Suprapubic skin (tissue), 4 donors: ENCODE measurements around the gene YPEL4.

Source experiments
- POLR2A ChIP-seq, 2 donors: fragments of 450-650 bp; IDR thresholded peaks; one replicate each; pipeline ENCODE4 v1.6.1; 2017; ENCODE audit warnings: antibody characterized with exemption in 2 of 2, mild to moderate bottlenecking in 2 of 2, moderate library complexity in 2 of 2
- POLR2AphosphoS5 ChIP-seq, 3 donors: sonication (generic); formaldehyde crosslinking; IDR thresholded peaks; one replicate each; pipeline ENCODE4 v1.6.1; 2017; ENCODE audit warnings: antibody characterized with exemption in 3 of 3
- TF ChIP-seq, protein P1 (sequence below), 2 donors: fragments of 200-600 bp in 1 of 2; fragments of 450-650 bp in 1 of 2; sonication (generic) in 1 of 2; IDR thresholded peaks; one replicate each; pipeline ENCODE4 v1.5.1; 2016 to 2019; ENCODE audit warnings: antibody characterized with exemption in 2 of 2, mild to moderate bottlenecking in 1 of 2, moderate library complexity in 1 of 2

DNA sequence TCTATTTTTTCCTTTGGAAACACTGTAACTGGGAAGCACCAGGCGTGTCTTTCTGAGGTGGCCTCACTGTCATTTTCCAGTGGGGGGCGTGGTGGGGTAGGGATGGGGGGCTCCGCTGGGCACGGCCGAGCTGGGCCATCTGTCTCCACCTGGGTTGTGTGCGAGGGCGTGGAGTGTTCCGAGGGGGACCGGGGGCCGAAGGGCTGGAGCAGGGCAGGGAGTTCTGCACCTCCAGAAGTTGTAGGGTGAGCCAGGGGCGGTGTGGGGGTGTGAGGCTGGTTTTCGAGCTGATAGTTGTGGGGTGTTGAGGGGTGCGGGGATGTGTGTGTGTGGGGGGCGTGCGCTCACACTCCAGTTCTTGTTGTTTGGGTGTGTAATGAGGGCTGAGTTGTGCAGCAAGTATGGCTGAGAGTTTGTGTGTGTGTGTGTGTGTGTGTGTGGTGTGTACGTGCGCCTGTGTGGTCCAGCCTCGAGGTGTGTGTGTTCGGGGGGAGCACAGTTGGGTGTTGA is 10.8 kb downstream of the YPEL4 start:
- TF ChIP-seq, protein P1, sequence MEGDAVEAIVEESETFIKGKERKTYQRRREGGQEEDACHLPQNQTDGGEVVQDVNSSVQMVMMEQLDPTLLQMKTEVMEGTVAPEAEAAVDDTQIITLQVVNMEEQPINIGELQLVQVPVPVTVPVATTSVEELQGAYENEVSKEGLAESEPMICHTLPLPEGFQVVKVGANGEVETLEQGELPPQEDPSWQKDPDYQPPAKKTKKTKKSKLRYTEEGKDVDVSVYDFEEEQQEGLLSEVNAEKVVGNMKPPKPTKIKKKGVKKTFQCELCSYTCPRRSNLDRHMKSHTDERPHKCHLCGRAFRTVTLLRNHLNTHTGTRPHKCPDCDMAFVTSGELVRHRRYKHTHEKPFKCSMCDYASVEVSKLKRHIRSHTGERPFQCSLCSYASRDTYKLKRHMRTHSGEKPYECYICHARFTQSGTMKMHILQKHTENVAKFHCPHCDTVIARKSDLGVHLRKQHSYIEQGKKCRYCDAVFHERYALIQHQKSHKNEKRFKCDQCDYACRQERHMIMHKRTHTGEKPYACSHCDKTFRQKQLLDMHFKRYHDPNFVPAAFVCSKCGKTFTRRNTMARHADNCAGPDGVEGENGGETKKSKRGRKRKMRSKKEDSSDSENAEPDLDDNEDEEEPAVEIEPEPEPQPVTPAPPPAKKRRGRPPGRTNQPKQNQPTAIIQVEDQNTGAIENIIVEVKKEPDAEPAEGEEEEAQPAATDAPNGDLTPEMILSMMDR (IDR thresholded peaks at IDR 0.05), result no peak
- TF ChIP-seq POLR2A (IDR thresholded peaks at IDR 0.05) (no peak), POLR2AphosphoS5 (IDR thresholded peaks at IDR 0.05) (no peak)
